HepG2 (cell line): ENCODE data around the gene ZBTB46. TPM values are rescaled to one million over a fixed set of nuclear protein-coding genes. Genes with fewer than 3 reads are reported as not detected.

Experiments used
- CENPBD1 ChIP-seq: sonication (generic); formaldehyde crosslinking; IDR thresholded peaks from 2 replicates; pipeline ENCODE4 v1.8.0; 2022; ENCODE audit warnings: missing genetic modification reagents, low read depth, mild to moderate bottlenecking, borderline replicate concordance
- CSRNP2 ChIP-seq: sonication (generic); formaldehyde crosslinking; conservative IDR thresholded peaks from 2 replicates; pipeline ENCODE4 v1.8.0; 2022; ENCODE audit warnings: low read depth, missing genetic modification reagents
- EEA1 ChIP-seq: sonication (generic); formaldehyde crosslinking; IDR thresholded peaks from 2 replicates; pipeline ENCODE4 v1.5.1; 2020; ENCODE audit warnings: mild to moderate bottlenecking, missing genetic modification reagents, borderline replicate concordance
- FOXP1 ChIP-seq, 2 experiments: fragments of 450-650 bp in 1 of 2; IDR thresholded peaks; 2 replicates each; pipeline ENCODE4 v1.6.1; 2017 to 2018; ENCODE audit warnings: antibody characterized with exemption in 1 of 2
- HNF4G ChIP-seq, 2 experiments: sonication (generic) in 1 of 2; formaldehyde crosslinking in 1 of 2; IDR thresholded peaks; 2 replicates each; pipeline versions ENCODE4 v1.4.0 to v1.6.1; 2011 to 2020; ENCODE audit warnings: borderline replicate concordance in 2 of 2, low read depth in 2 of 2, mild to moderate bottlenecking in 2 of 2, low read length in 1 of 2, missing genetic modification reagents in 1 of 2, moderate library complexity in 1 of 2
- IKZF1 ChIP-seq: fragments of 450-650 bp; IDR thresholded peaks from 2 replicates; pipeline ENCODE4 v1.7.1; 2016
- NFIC ChIP-seq: IDR thresholded peaks from 2 replicates; pipeline ENCODE4 v1.6.1; 2012; ENCODE audit warnings: mild to moderate bottlenecking, low read length, inconsistent platforms
- NR2F1 ChIP-seq, 2 experiments: fragments of 450-650 bp in 1 of 2; formaldehyde crosslinking in 1 of 2; IDR thresholded peaks; 2 replicates each; pipeline versions ENCODE4 v1.5.0 to v1.6.1; 2016 to 2020; ENCODE audit warnings: mild to moderate bottlenecking in 1 of 2, missing compliant biosample characterization in 1 of 2, missing genetic modification reagents in 1 of 2, moderate library complexity in 1 of 2
- POLR2AphosphoS2 ChIP-seq: IDR thresholded peaks from 2 replicates; pipeline ENCODE4 v1.6.1; 2011; ENCODE audit warnings: low read depth, low read length, improper control_type of control experiment
- SOX6 ChIP-seq, 2 experiments: fragments of 450-650 bp in 1 of 2; sonication (generic) in 1 of 2; formaldehyde crosslinking in 1 of 2; IDR thresholded peaks; 2 replicates each; pipeline versions ENCODE4 v1.4.0 to v1.6.1; 2017 to 2020; ENCODE audit warnings: antibody characterized with exemption in 1 of 2, mild to moderate bottlenecking in 1 of 2, missing genetic modification reagents in 1 of 2
- SP2 ChIP-seq: sonication (generic); formaldehyde crosslinking; IDR thresholded peaks from 2 replicates; pipeline ENCODE4 v1.5.1; 2020; ENCODE audit warnings: mild to moderate bottlenecking, missing genetic modification reagents
- ZNF12 ChIP-seq: sonication (generic); formaldehyde crosslinking; IDR thresholded peaks from 2 replicates; pipeline ENCODE4 v1.5.0; 2020; ENCODE audit warnings: missing genetic modification reagents
- ZNF337 ChIP-seq: sonication (generic); formaldehyde crosslinking; IDR thresholded peaks from 2 replicates; pipeline ENCODE4 v1.5.1; 2020; ENCODE audit warnings: missing genetic modification reagents, low read depth, mild to moderate bottlenecking, borderline replicate concordance
- ZNF713 ChIP-seq: sonication (generic); formaldehyde crosslinking; IDR thresholded peaks from 2 replicates; pipeline ENCODE4 v1.4.0; 2020; ENCODE audit warnings: mild to moderate bottlenecking, missing genetic modification reagents
- ZNF740 ChIP-seq: sonication (generic); formaldehyde crosslinking; IDR thresholded peaks from 2 replicates; pipeline ENCODE4 v1.4.0; 2020; ENCODE audit warnings: missing genetic modification reagents
- ZNF777 ChIP-seq: sonication (generic); formaldehyde crosslinking; IDR thresholded peaks from 2 replicates; pipeline ENCODE4 v1.4.0; 2020; ENCODE audit warnings: missing genetic modification reagents
- polyA plus RNA-seq, 8 experiments: library from polyadenylated mRNA; depleted of rRNA in 3 of 8; stranded (reverse) in 7 of 8; unstranded in 1 of 8; fragments of >200 nt; fragmentation: Illumina TruSeq in 4 of 8; extraction: Trizol in 4 of 8; gene quantifications; 2 replicates each; pipeline versions ENCODE4 v1.2.1 to v1.2.3, GENCODE V29; 2011 to 2016; ENCODE audit warnings: low read depth in 4 of 8, missing spikeins in 1 of 8, mixed read lengths in 1 of 8; ENCODE audit not compliant: insufficient read depth in 1 of 8
- total RNA-seq, 5 experiments: library from RNA; depleted of rRNA; stranded (reverse); fragments of >200 nt; fragmentation: Illumina TruSeq; extraction: Trizol; gene quantifications; 2 replicates each; pipeline ENCODE4 v1.2.3, GENCODE V29; 2016; ENCODE audit warnings: low read depth in 1 of 5
- TF ChIP-seq, protein P1 (sequence below): sonication (generic); formaldehyde crosslinking; IDR thresholded peaks from 2 replicates; pipeline ENCODE4 v1.4.0; 2020; ENCODE audit warnings: missing genetic modification reagents; ENCODE audit errors: not compliant biosample characterization
- TF ChIP-seq, protein P2 (sequence below): sonication (generic); formaldehyde crosslinking; IDR thresholded peaks from 2 replicates; pipeline ENCODE4 v1.5.0; 2020; ENCODE audit warnings: missing genetic modification reagents, mild to moderate bottlenecking, borderline replicate concordance
- TF ChIP-seq, protein P3 (sequence below): sonication (generic); formaldehyde crosslinking; IDR thresholded peaks from 2 replicates; pipeline ENCODE4 v1.4.0; 2020; ENCODE audit warnings: missing genetic modification reagents, borderline replicate concordance
- TF ChIP-seq, protein P4 (sequence below): sonication (generic); formaldehyde crosslinking; IDR thresholded peaks from 2 replicates; pipeline ENCODE4 v1.5.0; 2020; ENCODE audit warnings: missing genetic modification reagents, mild to moderate bottlenecking, borderline replicate concordance

ZBTB46 gene
- total and polyA plus RNA-seq, 2 of the 13 experiments (the other 11 are each of a cell fraction or from before 2014, with no cell fraction given): 1.6 to 13.5 TPM

DNA sequence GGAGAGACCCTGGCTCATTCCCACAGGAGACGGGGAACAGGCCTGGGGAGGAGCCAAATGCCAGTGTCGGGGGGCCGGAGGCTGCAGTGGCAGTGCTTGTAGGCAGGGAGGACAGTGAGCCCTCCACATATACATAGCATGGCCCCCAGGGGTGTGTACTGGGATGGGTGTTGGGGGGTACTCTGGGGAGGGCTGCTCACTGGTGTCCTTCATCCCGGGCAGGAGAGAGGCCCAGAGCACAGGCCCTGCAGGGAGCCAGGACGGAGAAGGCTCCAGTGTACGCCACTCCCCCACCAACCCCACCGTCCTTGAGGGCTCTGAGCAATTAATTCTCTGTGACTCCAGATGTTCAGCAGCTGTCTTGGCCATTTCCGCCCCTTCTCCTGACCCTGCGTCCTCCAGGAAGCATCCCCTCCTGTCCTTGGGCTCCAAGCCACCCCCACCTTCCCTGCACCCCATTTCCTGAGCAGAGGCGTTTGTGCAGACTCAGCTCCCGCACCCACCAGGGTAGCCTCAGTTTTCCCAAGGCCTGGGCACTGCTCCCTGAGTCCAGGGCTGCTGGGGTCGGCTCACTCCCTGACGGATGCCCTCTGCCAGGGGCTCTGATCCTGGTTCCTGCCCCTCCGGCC lies 26.8 kb upstream of the ZBTB46 start (continued):
- TF ChIP-seq ZNF777 (CRISPR knock-in tag) (0 out of 2 replicates have a peak, but pooled peaks have one; percentile 31), ZNF713 (CRISPR knock-in tag) (no peak), SOX6 (IDR thresholded peaks at IDR 0.05) (no peak), SOX6 (CRISPR knock-in tag; IDR thresholded peaks at IDR 0.05) (no peak), EEA1 (CRISPR knock-in tag) (0 out of 2 replicates have a peak, but pooled peaks have one; percentile 37), ZNF740 (CRISPR knock-in tag) (no peak), SP2 (CRISPR knock-in tag) (no peak), IKZF1 (no peak), FOXP1 (IDR thresholded peaks at IDR 0.05) (no peak), FOXP1 (CRISPR knock-in tag; IDR thresholded peaks at IDR 0.05) (no peak), ZNF12 (CRISPR knock-in tag) (no peak), NR2F1 (CRISPR knock-in tag; IDR thresholded peaks at IDR 0.05) (0 out of 4 replicates have a peak, but pooled peaks of 1 of the 2 experiments have one; percentile 11), POLR2AphosphoS2 (no peak), CENPBD1 (CRISPR knock-in tag) (no peak), CSRNP2 (CRISPR knock-in tag) (no peak), HNF4G (IDR thresholded peaks at IDR 0.05; ENCODE audit: borderline replicate concordance, low read depth, low read length) (no peak), HNF4G (CRISPR knock-in tag; IDR thresholded peaks at IDR 0.05; ENCODE audit: borderline replicate concordance, low read depth) (no peak), ZNF337 (CRISPR knock-in tag) (no peak), NFIC (no peak)
- TF ChIP-seq, protein P1, sequence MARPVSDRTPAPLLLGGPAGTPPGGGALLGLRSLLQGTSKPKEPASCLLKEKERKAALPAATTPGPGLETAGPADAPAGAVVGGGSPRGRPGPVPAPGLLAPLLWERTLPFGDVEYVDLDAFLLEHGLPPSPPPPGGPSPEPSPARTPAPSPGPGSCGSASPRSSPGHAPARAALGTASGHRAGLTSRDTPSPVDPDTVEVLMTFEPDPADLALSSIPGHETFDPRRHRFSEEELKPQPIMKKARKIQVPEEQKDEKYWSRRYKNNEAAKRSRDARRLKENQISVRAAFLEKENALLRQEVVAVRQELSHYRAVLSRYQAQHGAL: no peak
- TF ChIP-seq, protein P2, sequence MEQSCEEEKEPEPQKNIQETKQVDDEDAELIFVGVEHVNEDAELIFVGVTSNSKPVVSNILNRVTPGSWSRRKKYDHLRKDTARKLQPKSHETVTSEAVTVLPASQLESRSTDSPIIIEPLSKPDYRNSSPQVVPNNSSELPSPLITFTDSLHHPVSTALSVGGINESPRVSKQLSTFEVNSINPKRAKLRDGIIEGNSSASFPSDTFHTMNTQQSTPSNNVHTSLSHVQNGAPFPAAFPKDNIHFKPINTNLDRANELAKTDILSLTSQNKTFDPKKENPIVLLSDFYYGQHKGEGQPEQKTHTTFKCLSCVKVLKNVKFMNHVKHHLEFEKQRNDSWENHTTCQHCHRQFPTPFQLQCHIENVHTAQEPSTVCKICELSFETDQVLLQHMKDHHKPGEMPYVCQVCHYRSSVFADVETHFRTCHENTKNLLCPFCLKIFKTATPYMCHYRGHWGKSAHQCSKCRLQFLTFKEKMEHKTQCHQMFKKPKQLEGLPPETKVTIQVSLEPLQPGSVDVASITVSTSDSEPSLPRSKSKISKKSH (CRISPR knock-in tag): no peak
- TF ChIP-seq, protein P3, sequence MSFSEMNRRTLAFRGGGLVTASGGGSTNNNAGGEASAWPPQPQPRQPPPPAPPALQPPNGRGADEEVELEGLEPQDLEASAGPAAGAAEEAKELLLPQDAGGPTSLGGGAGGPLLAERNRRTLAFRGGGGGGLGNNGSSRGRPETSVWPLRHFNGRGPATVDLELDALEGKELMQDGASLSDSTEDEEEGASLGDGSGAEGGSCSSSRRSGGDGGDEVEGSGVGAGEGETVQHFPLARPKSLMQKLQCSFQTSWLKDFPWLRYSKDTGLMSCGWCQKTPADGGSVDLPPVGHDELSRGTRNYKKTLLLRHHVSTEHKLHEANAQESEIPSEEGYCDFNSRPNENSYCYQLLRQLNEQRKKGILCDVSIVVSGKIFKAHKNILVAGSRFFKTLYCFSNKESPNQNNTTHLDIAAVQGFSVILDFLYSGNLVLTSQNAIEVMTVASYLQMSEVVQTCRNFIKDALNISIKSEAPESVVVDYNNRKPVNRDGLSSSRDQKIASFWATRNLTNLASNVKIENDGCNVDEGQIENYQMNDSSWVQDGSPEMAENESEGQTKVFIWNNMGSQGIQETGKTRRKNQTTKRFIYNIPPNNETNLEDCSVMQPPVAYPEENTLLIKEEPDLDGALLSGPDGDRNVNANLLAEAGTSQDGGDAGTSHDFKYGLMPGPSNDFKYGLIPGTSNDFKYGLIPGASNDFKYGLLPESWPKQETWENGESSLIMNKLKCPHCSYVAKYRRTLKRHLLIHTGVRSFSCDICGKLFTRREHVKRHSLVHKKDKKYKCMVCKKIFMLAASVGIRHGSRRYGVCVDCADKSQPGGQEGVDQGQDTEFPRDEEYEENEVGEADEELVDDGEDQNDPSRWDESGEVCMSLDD (CRISPR knock-in tag): no peak
- TF ChIP-seq, protein P4, sequence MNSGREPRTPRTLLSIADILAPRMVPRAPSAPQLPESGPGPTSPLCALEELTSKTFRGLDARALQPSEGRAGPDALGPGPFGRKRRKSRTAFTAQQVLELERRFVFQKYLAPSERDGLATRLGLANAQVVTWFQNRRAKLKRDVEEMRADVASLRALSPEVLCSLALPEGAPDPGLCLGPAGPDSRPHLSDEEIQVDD (CRISPR knock-in tag): no peak; the same call in none of the 2 replicates
